ENCODE results near the gene MB21D2. TPM values are rescaled to one million over a fixed set of nuclear protein-coding genes. Genes with fewer than 3 reads are reported as not detected.

MB21D2 gene
- total and polyA plus RNA-seq, 2 experiments from 2014 or later: 8.1 to 35.9 TPM

GRCh38 chr3:192827863-192828594 lies 89.6 kb downstream of the MB21D2 start (continued):
- TF ChIP-seq, protein P1, sequence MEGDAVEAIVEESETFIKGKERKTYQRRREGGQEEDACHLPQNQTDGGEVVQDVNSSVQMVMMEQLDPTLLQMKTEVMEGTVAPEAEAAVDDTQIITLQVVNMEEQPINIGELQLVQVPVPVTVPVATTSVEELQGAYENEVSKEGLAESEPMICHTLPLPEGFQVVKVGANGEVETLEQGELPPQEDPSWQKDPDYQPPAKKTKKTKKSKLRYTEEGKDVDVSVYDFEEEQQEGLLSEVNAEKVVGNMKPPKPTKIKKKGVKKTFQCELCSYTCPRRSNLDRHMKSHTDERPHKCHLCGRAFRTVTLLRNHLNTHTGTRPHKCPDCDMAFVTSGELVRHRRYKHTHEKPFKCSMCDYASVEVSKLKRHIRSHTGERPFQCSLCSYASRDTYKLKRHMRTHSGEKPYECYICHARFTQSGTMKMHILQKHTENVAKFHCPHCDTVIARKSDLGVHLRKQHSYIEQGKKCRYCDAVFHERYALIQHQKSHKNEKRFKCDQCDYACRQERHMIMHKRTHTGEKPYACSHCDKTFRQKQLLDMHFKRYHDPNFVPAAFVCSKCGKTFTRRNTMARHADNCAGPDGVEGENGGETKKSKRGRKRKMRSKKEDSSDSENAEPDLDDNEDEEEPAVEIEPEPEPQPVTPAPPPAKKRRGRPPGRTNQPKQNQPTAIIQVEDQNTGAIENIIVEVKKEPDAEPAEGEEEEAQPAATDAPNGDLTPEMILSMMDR (conservative IDR thresholded peaks at IDR 0.05; ENCODE audit: low read depth in 2 of 2): no peak
- no peak for TF ChIP-seq CREB1 (CRISPR knock-in tag; IDR thresholded peaks at IDR 0.05; ENCODE audit: low read depth)
- TF ChIP-seq, protein P2, sequence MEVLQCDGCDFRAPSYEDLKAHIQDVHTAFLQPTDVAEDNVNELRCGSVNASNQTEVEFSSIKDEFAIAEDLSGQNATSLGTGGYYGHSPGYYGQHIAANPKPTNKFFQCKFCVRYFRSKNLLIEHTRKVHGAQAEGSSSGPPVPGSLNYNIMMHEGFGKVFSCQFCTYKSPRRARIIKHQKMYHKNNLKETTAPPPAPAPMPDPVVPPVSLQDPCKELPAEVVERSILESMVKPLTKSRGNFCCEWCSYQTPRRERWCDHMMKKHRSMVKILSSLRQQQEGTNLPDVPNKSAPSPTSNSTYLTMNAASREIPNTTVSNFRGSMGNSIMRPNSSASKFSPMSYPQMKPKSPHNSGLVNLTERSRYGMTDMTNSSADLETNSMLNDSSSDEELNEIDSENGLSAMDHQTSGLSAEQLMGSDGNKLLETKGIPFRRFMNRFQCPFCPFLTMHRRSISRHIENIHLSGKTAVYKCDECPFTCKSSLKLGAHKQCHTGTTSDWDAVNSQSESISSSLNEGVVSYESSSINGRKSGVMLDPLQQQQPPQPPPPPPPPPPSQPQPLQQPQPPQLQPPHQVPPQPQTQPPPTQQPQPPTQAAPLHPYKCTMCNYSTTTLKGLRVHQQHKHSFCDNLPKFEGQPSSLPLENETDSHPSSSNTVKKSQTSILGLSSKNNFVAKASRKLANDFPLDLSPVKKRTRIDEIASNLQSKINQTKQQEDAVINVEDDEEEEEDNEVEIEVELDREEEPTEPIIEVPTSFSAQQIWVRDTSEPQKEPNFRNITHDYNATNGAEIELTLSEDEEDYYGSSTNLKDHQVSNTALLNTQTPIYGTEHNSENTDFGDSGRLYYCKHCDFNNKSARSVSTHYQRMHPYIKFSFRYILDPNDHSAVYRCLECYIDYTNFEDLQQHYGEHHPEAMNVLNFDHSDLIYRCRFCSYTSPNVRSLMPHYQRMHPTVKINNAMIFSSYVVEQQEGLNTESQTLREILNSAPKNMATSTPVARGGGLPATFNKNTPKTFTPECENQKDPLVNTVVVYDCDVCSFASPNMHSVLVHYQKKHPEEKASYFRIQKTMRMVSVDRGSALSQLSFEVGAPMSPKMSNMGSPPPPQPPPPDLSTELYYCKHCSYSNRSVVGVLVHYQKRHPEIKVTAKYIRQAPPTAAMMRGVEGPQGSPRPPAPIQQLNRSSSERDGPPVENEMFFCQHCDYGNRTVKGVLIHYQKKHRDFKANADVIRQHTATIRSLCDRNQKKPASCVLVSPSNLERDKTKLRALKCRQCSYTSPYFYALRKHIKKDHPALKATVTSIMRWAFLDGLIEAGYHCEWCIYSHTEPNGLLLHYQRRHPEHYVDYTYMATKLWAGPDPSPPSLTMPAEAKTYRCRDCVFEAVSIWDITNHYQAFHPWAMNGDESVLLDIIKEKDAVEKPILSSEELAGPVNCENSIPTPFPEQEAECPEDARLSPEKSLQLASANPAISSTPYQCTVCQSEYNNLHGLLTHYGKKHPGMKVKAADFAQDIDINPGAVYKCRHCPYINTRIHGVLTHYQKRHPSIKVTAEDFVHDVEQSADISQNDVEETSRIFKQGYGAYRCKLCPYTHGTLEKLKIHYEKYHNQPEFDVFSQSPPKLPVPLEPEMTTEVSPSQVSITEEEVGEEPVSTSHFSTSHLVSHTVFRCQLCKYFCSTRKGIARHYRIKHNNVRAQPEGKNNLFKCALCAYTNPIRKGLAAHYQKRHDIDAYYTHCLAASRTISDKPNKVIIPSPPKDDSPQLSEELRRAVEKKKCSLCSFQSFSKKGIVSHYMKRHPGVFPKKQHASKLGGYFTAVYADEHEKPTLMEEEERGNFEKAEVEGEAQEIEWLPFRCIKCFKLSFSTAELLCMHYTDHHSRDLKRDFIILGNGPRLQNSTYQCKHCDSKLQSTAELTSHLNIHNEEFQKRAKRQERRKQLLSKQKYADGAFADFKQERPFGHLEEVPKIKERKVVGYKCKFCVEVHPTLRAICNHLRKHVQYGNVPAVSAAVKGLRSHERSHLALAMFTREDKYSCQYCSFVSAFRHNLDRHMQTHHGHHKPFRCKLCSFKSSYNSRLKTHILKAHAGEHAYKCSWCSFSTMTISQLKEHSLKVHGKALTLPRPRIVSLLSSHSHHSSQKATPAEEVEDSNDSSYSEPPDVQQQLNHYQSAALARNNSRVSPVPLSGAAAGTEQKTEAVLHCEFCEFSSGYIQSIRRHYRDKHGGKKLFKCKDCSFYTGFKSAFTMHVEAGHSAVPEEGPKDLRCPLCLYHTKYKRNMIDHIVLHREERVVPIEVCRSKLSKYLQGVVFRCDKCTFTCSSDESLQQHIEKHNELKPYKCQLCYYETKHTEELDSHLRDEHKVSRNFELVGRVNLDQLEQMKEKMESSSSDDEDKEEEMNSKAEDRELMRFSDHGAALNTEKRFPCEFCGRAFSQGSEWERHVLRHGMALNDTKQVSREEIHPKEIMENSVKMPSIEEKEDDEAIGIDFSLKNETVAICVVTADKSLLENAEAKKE (CRISPR knock-in tag; IDR thresholded peaks at IDR 0.05): no peak

DNA sequence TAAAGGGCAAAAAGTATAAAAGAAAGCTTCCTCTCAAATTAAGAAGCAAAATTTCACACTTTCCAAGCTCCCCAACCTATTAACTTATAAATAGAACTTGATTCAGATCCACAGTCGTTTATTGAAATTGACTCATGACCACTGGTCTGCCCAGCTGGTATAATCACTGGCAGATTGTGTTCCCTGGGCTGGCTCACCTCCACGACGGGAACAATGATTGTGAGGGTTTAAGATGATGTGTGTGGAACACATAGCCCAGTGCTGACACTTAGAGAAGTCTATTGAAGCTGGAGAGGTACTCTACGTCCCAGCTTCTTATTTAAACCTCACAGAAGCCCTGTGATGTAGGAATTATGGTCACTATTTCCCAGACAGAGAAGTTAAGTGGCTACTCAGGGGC lies 90.4 kb downstream of the MB21D2 start:
- no peaks in the 10 kb centered on the region for H3K27me3 Mint-ChIP-seq (ENCODE audit: insufficient read depth, low read depth, poor library complexity)
- Histone ChIP-seq H3K79me2 (replicated peaks; ENCODE audit: insufficient read depth) (peaks cover 88% of the 10 kb centered on the region), H3K27ac (ENCODE audit: low read depth) (no peak overlapping the region), H4K20me1 (replicated peaks; ENCODE audit: insufficient read depth) (peaks cover 15% of the 10 kb centered on the region; the same call in 1 of the 2 replicates), H3K4me3 (no peak overlapping the region), H3K4me2 (no peak overlapping the region), H3K9me2 (ENCODE audit: insufficient read depth) (no peaks in the 10 kb centered on the region), H3K4me1 (ENCODE audit: insufficient read depth) (no peaks in the 10 kb centered on the region), H3F3A (replicated peaks; ENCODE audit: low read depth) (no peaks in the 10 kb centered on the region), H2AFZ (no peak overlapping the region), H3K27me3 (ENCODE audit: insufficient read depth) (no peaks in the 10 kb centered on the region), H3K36me3 (ENCODE audit: insufficient read depth) (no peaks in the 10 kb centered on the region)
- no peaks in the 10 kb centered on the region for H3K9me3 Mint-ChIP-seq
- no peak overlapping the region for H3K4me3 Mint-ChIP-seq
- H3K4me1 Mint-ChIP-seq: peaks cover 12% of the 10 kb centered on the region; the same call in 2 of the 3 replicates
- H3K36me3 Mint-ChIP-seq (ENCODE audit: low read depth): peaks cover 13% of the 10 kb centered on the region; the same call in 2 of the 3 replicates
- no peak for ATAC-seq
- no peak for DNase-seq (ENCODE audit: low spot score)
- H3K27ac Mint-ChIP-seq: no peak overlapping the region
- TF ChIP-seq ZNF114 (CRISPR knock-in tag; IDR thresholded peaks at IDR 0.05) (no peak), REST (IDR thresholded peaks at IDR 0.05; ENCODE audit: unreplicated experiment) (no peak)

Data from GM23338 (cell line).